Epithelial cell of umbilical artery (primary cell): ENCODE results near the gene EFNA5. TPM values are rescaled to one million over a fixed set of nuclear protein-coding genes. Genes with fewer than 3 reads are reported as not detected.

ENCODE experiments used
- total RNA-seq: library from RNA; depleted of rRNA; stranded (reverse); fragments of >200 nt; gene quantifications from 2 replicates; pipeline ENCODE4 v1.2.3, GENCODE V29; 2014

EFNA5 gene
- total RNA-seq: 15.0 and 25.7 TPM in 2 replicates

DNA sequence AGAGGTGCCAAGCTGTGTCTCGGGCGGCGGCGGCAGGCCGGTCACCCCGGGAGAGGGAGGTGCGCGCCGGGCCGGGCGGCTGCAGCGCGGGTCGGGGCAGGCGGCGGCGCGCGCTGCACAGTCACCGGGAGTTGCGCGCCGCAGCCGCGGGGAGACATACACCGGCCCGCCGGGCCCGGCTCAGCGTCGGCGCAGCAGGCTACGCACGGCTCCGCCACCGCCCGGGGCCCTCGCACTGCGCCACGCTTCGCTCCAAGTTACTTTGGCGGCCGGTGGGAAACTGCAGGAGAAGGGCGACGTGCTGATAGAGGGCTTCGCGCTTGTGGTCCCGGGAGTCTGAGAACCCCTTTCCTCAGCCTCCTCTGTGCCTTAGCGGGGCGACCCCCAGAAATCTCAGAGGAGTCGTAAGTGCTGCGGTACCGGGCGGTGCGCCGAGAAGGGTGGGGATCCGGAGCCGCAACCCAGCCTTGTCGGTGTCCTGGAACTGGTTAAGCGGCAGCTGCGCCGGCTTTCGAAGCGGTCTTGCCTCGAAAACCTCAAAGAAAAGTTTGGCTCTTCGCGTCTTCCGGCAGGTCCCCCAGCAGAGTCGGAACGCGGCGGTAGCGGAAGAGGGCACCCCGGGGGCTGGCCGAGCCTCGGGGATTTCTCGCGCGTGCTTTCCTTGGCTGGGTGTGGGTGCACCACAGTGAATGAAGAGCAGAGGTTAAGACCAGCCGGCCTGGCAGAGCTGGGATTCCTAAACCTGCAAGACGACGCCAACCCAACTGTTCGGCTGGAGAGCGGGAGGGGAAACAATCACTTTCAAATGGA, at the start of gene EFNA5:
Gene EFNA5, minus strand, starts transcription at position 6 of the 810 bp plus-strand sequence.

